CD14-positive monocyte (primary cell): Measurements from ENCODE around the gene NEURL1B. TPM values are rescaled to one million over a fixed set of nuclear protein-coding genes. Genes with fewer than 3 reads are reported as not detected.

Source experiments
- DNase-seq, 3 donors: peaks; one replicate each; pipeline ENCODE4 v3.0.0-alpha.2; 2011 to 2022
- H2AFZ ChIP-seq: 2 replicates; pipeline ENCODE4 v1.6.0; 2012; ENCODE audit warnings: mild to moderate bottlenecking, low read depth, low read length, inconsistent platforms; ENCODE audit not compliant: insufficient read depth, poor library complexity, severe bottlenecking
- H3K27ac ChIP-seq, 2 donors: 1 replicate in 1 of 2; 2 replicates in 1 of 2; pipeline ENCODE4 v1.5.1; 2012 to 2013; ENCODE audit warnings: low read length in 2 of 2, control low read depth in 1 of 2, inconsistent platforms in 1 of 2, low read depth in 1 of 2, mild to moderate bottlenecking in 1 of 2
- H3K27me3 ChIP-seq, 2 donors: one replicate each; pipeline versions ENCODE4 v1.6.0 to v1.6.1; 2011 to 2013; ENCODE audit warnings: low read length in 2 of 2; ENCODE audit not compliant: control insufficient read depth in 2 of 2, insufficient read depth in 2 of 2
- H3K36me3 ChIP-seq, 2 donors: replicated peaks in 1 of 2; 1 replicate in 1 of 2; 2 replicates in 1 of 2; pipeline versions ENCODE4 v1.5.1 to v1.6.1; 2012 to 2013; ENCODE audit warnings: low read length in 2 of 2, control low read depth in 1 of 2, inconsistent platforms in 1 of 2, mild to moderate bottlenecking in 1 of 2; ENCODE audit not compliant: insufficient read depth in 2 of 2, control insufficient read depth in 1 of 2
- H3K4me1 ChIP-seq, 2 donors: 1 replicate in 1 of 2; 2 replicates in 1 of 2; pipeline versions ENCODE4 v1.5.1 to v1.6.1; 2012 to 2013; ENCODE audit warnings: low read length in 2 of 2, control low read depth in 1 of 2, inconsistent platforms in 1 of 2, mild to moderate bottlenecking in 1 of 2, moderate library complexity in 1 of 2; ENCODE audit not compliant: insufficient read depth in 2 of 2, control insufficient read depth in 1 of 2
- H3K4me2 ChIP-seq: replicated peaks from 2 replicates; pipeline ENCODE3; 2012; ENCODE audit warnings: low read length, moderate library complexity, mild to moderate bottlenecking; ENCODE audit not compliant: poor library complexity, severe bottlenecking; ENCODE audit errors: extremely low read depth
- H3K4me3 ChIP-seq, 3 experiments: fragments of 200-600 bp in 1 of 3; sonication (generic) in 1 of 3; replicated peaks in 1 of 3; 1 replicate in 2 of 3; 2 replicates in 1 of 3; pipeline ENCODE4 v1.5.1; 2011 to 2013; ENCODE audit warnings: low read length in 3 of 3, mild to moderate bottlenecking in 3 of 3, control low read depth in 2 of 3, low read depth in 2 of 3, inconsistent platforms in 1 of 3, moderate library complexity in 1 of 3
- H3K79me2 ChIP-seq: 2 replicates; pipeline ENCODE4 v1.6.0; 2012; ENCODE audit warnings: mild to moderate bottlenecking, control low read depth, inconsistent platforms, low read length, moderate library complexity; ENCODE audit not compliant: insufficient read depth
- H3K9ac ChIP-seq: 2 replicates; pipeline ENCODE4 v1.6.0; 2017; ENCODE audit warnings: low read length, mild to moderate bottlenecking; ENCODE audit not compliant: insufficient read depth, poor library complexity, severe bottlenecking
- H3K9me3 ChIP-seq, 2 donors: replicated peaks in 1 of 2; 1 replicate in 1 of 2; 2 replicates in 1 of 2; pipeline versions ENCODE4 v1.5.1 to v1.6.1; 2012 to 2013; ENCODE audit warnings: low read length in 2 of 2, control low read depth in 1 of 2; ENCODE audit not compliant: control insufficient read depth in 1 of 2, insufficient read depth in 1 of 2
- H4K20me1 ChIP-seq: 2 replicates; pipeline ENCODE4 v1.6.0; 2012; ENCODE audit warnings: mild to moderate bottlenecking, low read length, control low read depth, moderate library complexity; ENCODE audit not compliant: insufficient read depth
- H3K27ac Mint-ChIP-seq, 7 donors: one replicate each; pipeline ENCODE4 v1.8.0; 2020; ENCODE audit warnings: mild to moderate bottlenecking in 7 of 7, mixed read lengths in 7 of 7, moderate library complexity in 6 of 7, inconsistent platforms in 2 of 7
- H3K27me3 Mint-ChIP-seq, 3 donors: one replicate each; pipeline ENCODE4 v1.8.0; 2021 to 2022; ENCODE audit warnings: low read depth in 3 of 3, mild to moderate bottlenecking in 3 of 3, mixed read lengths in 3 of 3, moderate library complexity in 3 of 3, inconsistent platforms in 1 of 3
- H3K36me3 Mint-ChIP-seq, 2 donors: one replicate each; pipeline ENCODE4 v1.8.0; 2020; ENCODE audit warnings: mixed read lengths in 2 of 2, inconsistent platforms in 1 of 2, mild to moderate bottlenecking in 1 of 2
- H3K4me1 Mint-ChIP-seq: one replicate; pipeline ENCODE4 v1.8.0; 2020; ENCODE audit warnings: mild to moderate bottlenecking, mixed read lengths
- H3K4me3 Mint-ChIP-seq, 2 donors: one replicate each; pipeline ENCODE4 v1.8.0; 2020; ENCODE audit warnings: mild to moderate bottlenecking in 2 of 2, mixed read lengths in 2 of 2, moderate library complexity in 1 of 2
- H3K9me3 Mint-ChIP-seq, 7 donors: one replicate each; pipeline ENCODE4 v1.8.0; 2020 to 2022; ENCODE audit warnings: mixed read lengths in 7 of 7, mild to moderate bottlenecking in 6 of 7, moderate library complexity in 6 of 7, inconsistent platforms in 2 of 7
- CTCF ChIP-seq: fragments of 200-600 bp; IDR thresholded peaks from one replicate; pipeline ENCODE4 v1.8.0; 2022; ENCODE audit warnings: antibody characterized with exemption, mild to moderate bottlenecking
- WGBS: methylation state at CpG from one replicate; pipeline ENCODE4 v1.1.5; 2013; ENCODE audit warnings: missing lambda C conversion rate; ENCODE audit not compliant: insufficient coverage; 5-methylcytosine and 5-hydroxymethylcytosine counted together
- intact Hi-C, 2 donors: fragments of 100-400 bp; cut with micrococcal nuclease; formaldehyde crosslinking; loops; one replicate each; pipeline versions ENCODE4 v1.15.0 to v1.15.1; 2023
- polyA plus RNA-seq, 3 donors: library from polyadenylated mRNA; depleted of rRNA in 1 of 3; unstranded in 2 of 3; stranded (reverse) in 1 of 3; fragments of 300-500 nt in 2 of 3; fragments of >200 nt in 1 of 3; fragmentation: Illumina TruSeq in 2 of 3; gene quantifications; 1 replicate in 2 of 3; 2 replicates in 1 of 3; pipeline ENCODE4 v1.2.3, GENCODE V29; 2012 to 2021

The NEURL1B gene
- polyA plus RNA-seq, 3 donors: 0.01 TPM; not detected in 2

GRCh38 chr5:172688349-172689217 is 47.5 kb downstream of the NEURL1B start:
- DNase-seq: no peak
- Histone ChIP-seq H3K27me3 (no peaks in the 10 kb centered on the region), H4K20me1 (no peaks in the 10 kb centered on the region), H3K4me1 (peaks cover 0 to 4% of the 10 kb centered on the region in 2 donors), H3K36me3 (no peaks in the 10 kb centered on the region), H3K4me2 (no peak overlapping the region), H3K9me3 (no peaks in the 10 kb centered on the region), H3K27ac (no peak overlapping the region), H3K79me2 (no peaks in the 10 kb centered on the region), H2AFZ (no peak overlapping the region), H3K9ac (no peak overlapping the region), H3K4me3 (no peak overlapping the region)
- H3K4me1 Mint-ChIP-seq: peaks cover 9% of the 10 kb centered on the region
- intact Hi-C loops: no loop called here
- peaks cover 0 to 2% (median 0%) of the 10 kb centered on the region in 7 donors for H3K9me3 Mint-ChIP-seq
- peaks cover 0 to 4% (median 2%) of the 10 kb centered on the region in 3 donors for H3K27me3 Mint-ChIP-seq
- TF ChIP-seq CTCF: no peak
- peaks cover 0 to 10% of the 10 kb centered on the region in 2 donors for H3K36me3 Mint-ChIP-seq
- H3K27ac Mint-ChIP-seq: peak overlapping the region in 1 of 7 donors; percentile 9
- no peak overlapping the region for H3K4me3 Mint-ChIP-seq
- 38% methylated on average over 9 of the region's 11 CpGs for WGBS

- Histone ChIP-seq H3K27me3 (no peaks in the 10 kb centered on the region), H3K4me1 (peaks cover 0 to 3% of the 10 kb centered on the region in 2 donors), H3K9me3 (no peaks in the 10 kb centered on the region), H3K27ac (no peak overlapping the region), H3K36me3 (no peaks in the 10 kb centered on the region), H4K20me1 (no peaks in the 10 kb centered on the region), H3K9ac (no peak overlapping the region), H3K79me2 (no peaks in the 10 kb centered on the region), H3K4me2 (no peak overlapping the region), H3K4me3 (no peak overlapping the region), H2AFZ (no peak overlapping the region)
- no peak overlapping the region for H3K27ac Mint-ChIP-seq
- peaks cover 0 to 10% of the 10 kb centered on the region in 2 donors for H3K36me3 Mint-ChIP-seq
- no peak for TF ChIP-seq CTCF
- intact Hi-C loops: no loop called here
- peaks cover 8% of the 10 kb centered on the region for H3K4me1 Mint-ChIP-seq
- H3K9me3 Mint-ChIP-seq: peaks cover 0 to 2% (median 0%) of the 10 kb centered on the region in 7 donors
- peaks cover 1 to 3% (median 2%) of the 10 kb centered on the region in 3 donors for H3K27me3 Mint-ChIP-seq
- no peak overlapping the region for H3K4me3 Mint-ChIP-seq
- 51% methylated on average over 5 of the region's 7 CpGs for WGBS
- DNase-seq: no peak
Observed at GRCh38 chr5:172689218-172689572, 48.1 kb downstream of the NEURL1B start.
